GM18873 (cell line): ENCODE measurements around the gene SCAP.

Source experiments
- ATAC-seq: cut with Tn5 transposase; IDR thresholded peaks from one replicate; pipeline ENCODE4 v1.9.1; 2021; ENCODE audit warnings: mild to moderate bottlenecking, moderate library complexity, moderate number of reproducible peaks; ENCODE audit not compliant: unreplicated experiment, low FRiP score

SCAP gene

GRCh38 chr3:47418167-47419082, 57.3 kb downstream of the SCAP start:
- ATAC-seq = no peak

- ATAC-seq = no peak
Measured at GRCh38 chr3:47416041-47416440, 59.7 kb downstream of the SCAP start.

GRCh38 chr3:47414666-47415587, 60.8 kb downstream of the SCAP start:
- ATAC-seq = no peak

GRCh38 chr3:47414161-47414564, 61.6 kb downstream of the SCAP start:
- no peak for ATAC-seq

GRCh38 chr3:47413751-47414150, 62.0 kb downstream of the SCAP start:
- ATAC-seq = no peak

GRCh38 chr3:47412842-47413520, 62.8 kb downstream of the SCAP start:
- no peak for ATAC-seq

GRCh38 chr3:47412453-47412756, 63.3 kb downstream of the SCAP start:
- ATAC-seq = no peak

GRCh38 chr3:47411696-47412452, 63.9 kb downstream of the SCAP start:
- no peak for ATAC-seq

- no peak for ATAC-seq
Measured at GRCh38 chr3:47410801-47411646, 64.7 kb downstream of the SCAP start.

GRCh38 chr3:47410417-47410720, 65.4 kb downstream of the SCAP start:
- ATAC-seq = no peak

GRCh38 chr3:47409688-47410416, 65.9 kb downstream of the SCAP start:
- no peak for ATAC-seq

- no peak for ATAC-seq
Measured at GRCh38 chr3:47409284-47409683, 66.5 kb downstream of the SCAP start.

- ATAC-seq = no peak
Measured at GRCh38 chr3:47408839-47409229, 66.9 kb downstream of the SCAP start.

- no peak for ATAC-seq
Measured at GRCh38 chr3:47407896-47408838, 67.6 kb downstream of the SCAP start.

GRCh38 chr3:47407237-47407636, 68.5 kb downstream of the SCAP start:
- ATAC-seq = no peak

GRCh38 chr3:47406762-47407149, 69.0 kb downstream of the SCAP start:
- no peak for ATAC-seq

GRCh38 chr3:47405820-47406761, 69.7 kb downstream of the SCAP start:
- ATAC-seq = no peak
